SU-DHL-6 (cell line): ENCODE data around the gene TIAM2.

ENCODE experiments used
- EZH2phosphoT487 ChIP-seq: fragments of 200-600 bp; sonication (generic), shearing (Covaris generic); conservative IDR thresholded peaks from 2 replicates; pipeline ENCODE4 v1.6.1; 2018; ENCODE audit warnings: mild to moderate bottlenecking, antibody characterized with exemption, low read length, moderate library complexity, mixed read lengths
- TF ChIP-seq, protein P1 (sequence below): fragments of 200-600 bp; sonication (generic); IDR thresholded peaks from one replicate; pipeline ENCODE4 v1.5.1; 2017; ENCODE audit warnings: antibody characterized with exemption, mild to moderate bottlenecking, low read length, moderate library complexity; ENCODE audit not compliant: insufficient read depth, poor library complexity, severe bottlenecking

DNA sequence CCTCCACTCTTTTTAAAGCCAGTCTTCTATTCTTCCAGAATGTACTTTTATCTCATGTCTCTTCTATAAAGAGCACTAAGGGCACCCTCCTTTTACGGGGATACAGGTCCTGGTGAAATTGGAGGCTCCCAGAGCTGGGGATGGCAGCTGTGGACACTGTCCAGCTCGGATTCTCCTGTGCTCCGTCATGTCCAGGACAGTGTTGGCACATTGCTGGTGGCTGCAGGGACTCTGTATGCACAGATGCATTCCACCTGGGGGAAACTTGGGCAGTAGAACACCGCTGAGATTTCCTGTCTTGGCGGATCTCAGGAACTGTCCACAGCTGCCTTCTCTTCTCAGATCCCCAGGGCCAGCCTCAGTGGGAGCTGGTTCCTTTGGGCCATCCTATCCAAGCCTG, 212.1 kb downstream of the TIAM2 start:
- TF ChIP-seq, protein P1, sequence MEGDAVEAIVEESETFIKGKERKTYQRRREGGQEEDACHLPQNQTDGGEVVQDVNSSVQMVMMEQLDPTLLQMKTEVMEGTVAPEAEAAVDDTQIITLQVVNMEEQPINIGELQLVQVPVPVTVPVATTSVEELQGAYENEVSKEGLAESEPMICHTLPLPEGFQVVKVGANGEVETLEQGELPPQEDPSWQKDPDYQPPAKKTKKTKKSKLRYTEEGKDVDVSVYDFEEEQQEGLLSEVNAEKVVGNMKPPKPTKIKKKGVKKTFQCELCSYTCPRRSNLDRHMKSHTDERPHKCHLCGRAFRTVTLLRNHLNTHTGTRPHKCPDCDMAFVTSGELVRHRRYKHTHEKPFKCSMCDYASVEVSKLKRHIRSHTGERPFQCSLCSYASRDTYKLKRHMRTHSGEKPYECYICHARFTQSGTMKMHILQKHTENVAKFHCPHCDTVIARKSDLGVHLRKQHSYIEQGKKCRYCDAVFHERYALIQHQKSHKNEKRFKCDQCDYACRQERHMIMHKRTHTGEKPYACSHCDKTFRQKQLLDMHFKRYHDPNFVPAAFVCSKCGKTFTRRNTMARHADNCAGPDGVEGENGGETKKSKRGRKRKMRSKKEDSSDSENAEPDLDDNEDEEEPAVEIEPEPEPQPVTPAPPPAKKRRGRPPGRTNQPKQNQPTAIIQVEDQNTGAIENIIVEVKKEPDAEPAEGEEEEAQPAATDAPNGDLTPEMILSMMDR, result no peak
- TF ChIP-seq EZH2phosphoT487, result no peak
